ENCODE data around the gene IL2RG.

- TF ChIP-seq POLR2AphosphoS5 (IDR thresholded peaks at IDR 0.05; ENCODE audit: low read depth, low read length): no peak
- TF ChIP-seq FOXP2 (optimal IDR thresholded peaks at IDR 0.05; ENCODE audit: borderline replicate concordance, extremely low read depth, extremely low read length, insufficient read depth): no peak
- no peak for TF ChIP-seq TAF1 (IDR thresholded peaks at IDR 0.05; ENCODE audit: borderline replicate concordance, insufficient read depth, low read length)
These were observed 28.6 kb downstream of the IL2RG start for GRCh38 chrX:71082822-71083221.
